Type B pancreatic cell (in vitro differentiated cells): ENCODE data around the gene RRBP1. TPM values are rescaled to one million over a fixed set of nuclear protein-coding genes. Genes with fewer than 3 reads are reported as not detected.
A peak's percentile ranks its signal among the peaks of the same experiment; 100 is the strongest.

Experiments
- DNase-seq: peaks from one replicate; pipeline ENCODE4 v3.0.0; 2021; ENCODE audit warnings: mixed read lengths; ENCODE audit not compliant: unreplicated experiment; ENCODE audit errors: extremely low spot score
- H3K27ac Mint-ChIP-seq: 2 replicates; pipeline ENCODE4 v1.8.0; 2021; ENCODE audit warnings: mild to moderate bottlenecking, mixed read lengths
- H3K27me3 Mint-ChIP-seq: 2 replicates; pipeline ENCODE4 v1.8.0; 2021; ENCODE audit warnings: mixed read lengths
- H3K36me3 Mint-ChIP-seq: 2 replicates; pipeline ENCODE4 v1.8.0; 2021; ENCODE audit warnings: mixed read lengths
- H3K4me1 Mint-ChIP-seq: one replicate; pipeline ENCODE4 v1.8.0; 2021; ENCODE audit warnings: mixed read lengths; ENCODE audit not compliant: unreplicated experiment
- H3K4me3 Mint-ChIP-seq: 2 replicates; pipeline ENCODE4 v1.8.0; 2021; ENCODE audit warnings: mild to moderate bottlenecking, mixed read lengths
- H3K9me3 Mint-ChIP-seq: 2 replicates; pipeline ENCODE4 v1.8.0; 2021; ENCODE audit warnings: mixed read lengths
- total RNA-seq: library from RNA; stranded (reverse); gene quantifications from 2 replicates; pipeline ENCODE4 v1.2.1, GENCODE V29; 2021; ENCODE audit warnings: low replicate concordance
- TF ChIP-seq, protein P1 (sequence below): fragments of 200-600 bp; sonication (generic); conservative IDR thresholded peaks from 2 replicates; pipeline ENCODE4 v1.5.0; 2021; ENCODE audit warnings: antibody characterized with exemption, mild to moderate bottlenecking

The RRBP1 gene
- total RNA-seq, 1 donor from 2014 or later: 161 TPM

DNA sequence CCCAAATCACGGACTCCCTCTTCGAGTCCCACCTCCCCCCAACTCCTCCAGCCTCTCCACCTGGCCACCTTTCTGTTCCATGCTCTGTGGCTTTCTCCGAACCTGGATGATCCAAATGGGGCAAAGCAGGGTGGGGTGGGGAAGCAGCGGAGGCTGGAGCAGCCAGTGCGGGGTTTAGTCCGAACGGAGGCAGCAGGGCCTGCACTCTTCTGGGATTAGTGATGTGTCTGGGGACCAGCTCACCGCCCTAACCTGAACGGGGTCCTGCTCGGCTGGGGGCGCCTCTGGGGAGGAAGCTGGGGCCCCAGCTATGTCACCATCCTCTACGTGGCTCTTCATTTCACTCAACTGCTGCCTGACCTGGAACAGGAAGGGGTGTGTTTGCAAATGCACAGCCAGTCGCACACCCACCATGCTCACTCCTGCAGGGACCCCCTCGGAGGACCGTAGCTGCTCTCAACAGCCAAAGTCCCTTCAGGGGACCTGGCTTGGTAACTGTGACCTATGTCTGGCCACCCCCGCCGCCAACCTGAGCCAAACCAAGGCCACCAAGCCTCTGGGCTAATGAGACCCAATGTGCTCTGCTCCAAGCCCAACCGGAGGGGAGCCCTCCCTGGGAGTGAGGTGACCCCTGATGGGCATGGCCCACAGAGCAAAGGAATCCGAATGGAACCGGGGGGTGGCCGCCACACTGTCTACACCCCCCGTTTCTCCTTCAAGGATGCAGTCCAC lies 65.4 kb downstream of the RRBP1 start:
- H3K9me3 Mint-ChIP-seq: no peaks in the 10 kb centered on the region
- no peak overlapping the region for H3K4me3 Mint-ChIP-seq

DNA sequence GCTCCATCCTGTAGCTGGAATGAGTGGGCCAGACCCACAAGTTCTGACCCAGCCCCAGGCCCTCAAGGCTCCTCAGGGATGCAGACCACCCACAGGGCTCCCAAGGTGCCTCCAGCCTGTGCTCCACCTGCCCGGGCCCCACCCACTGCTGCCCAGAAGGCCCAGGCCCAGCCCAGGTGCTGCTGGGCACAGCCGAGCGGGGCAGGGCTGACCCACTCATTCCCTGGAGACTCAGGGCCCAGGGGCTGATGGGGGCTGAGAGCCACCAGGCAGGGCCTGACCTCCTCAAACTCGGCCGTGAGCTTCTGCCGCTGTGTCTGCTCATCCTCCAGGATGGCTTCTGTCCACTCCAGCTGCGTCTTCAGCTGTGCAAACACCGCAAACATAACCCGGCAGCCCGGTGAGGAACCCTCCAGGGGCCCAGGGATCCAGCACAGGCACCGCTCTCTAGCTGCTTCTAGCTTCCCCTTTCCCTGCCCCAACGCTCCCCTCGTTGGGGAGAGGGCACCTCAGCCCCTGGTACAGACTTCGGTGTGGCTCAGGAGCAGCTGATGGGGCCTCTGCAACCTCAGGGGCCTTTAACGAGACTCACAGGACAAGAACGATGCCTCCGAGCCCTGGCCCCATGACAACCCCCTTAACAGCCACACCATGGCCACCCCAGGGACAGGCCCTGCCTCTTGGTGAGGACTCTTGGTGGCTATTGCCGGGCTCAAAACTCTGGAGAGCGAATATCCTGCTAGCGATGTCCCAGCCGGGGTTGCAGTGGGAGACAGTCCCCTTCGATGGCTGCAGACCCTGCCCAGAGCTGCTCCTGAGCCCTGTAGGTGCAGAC lies 66.2 kb downstream of the RRBP1 start:
- peaks cover 9% of the 10 kb centered on the region for H3K4me1 Mint-ChIP-seq
- no peak for DNase-seq
- TF ChIP-seq, protein P1, sequence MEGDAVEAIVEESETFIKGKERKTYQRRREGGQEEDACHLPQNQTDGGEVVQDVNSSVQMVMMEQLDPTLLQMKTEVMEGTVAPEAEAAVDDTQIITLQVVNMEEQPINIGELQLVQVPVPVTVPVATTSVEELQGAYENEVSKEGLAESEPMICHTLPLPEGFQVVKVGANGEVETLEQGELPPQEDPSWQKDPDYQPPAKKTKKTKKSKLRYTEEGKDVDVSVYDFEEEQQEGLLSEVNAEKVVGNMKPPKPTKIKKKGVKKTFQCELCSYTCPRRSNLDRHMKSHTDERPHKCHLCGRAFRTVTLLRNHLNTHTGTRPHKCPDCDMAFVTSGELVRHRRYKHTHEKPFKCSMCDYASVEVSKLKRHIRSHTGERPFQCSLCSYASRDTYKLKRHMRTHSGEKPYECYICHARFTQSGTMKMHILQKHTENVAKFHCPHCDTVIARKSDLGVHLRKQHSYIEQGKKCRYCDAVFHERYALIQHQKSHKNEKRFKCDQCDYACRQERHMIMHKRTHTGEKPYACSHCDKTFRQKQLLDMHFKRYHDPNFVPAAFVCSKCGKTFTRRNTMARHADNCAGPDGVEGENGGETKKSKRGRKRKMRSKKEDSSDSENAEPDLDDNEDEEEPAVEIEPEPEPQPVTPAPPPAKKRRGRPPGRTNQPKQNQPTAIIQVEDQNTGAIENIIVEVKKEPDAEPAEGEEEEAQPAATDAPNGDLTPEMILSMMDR: no peak
- no peaks in the 10 kb centered on the region for H3K27me3 Mint-ChIP-seq
- H3K9me3 Mint-ChIP-seq: no peaks in the 10 kb centered on the region
- no peak overlapping the region for H3K27ac Mint-ChIP-seq
- H3K4me3 Mint-ChIP-seq: no peak overlapping the region
- peaks cover 6% of the 10 kb centered on the region for H3K36me3 Mint-ChIP-seq

More for the DNA sequence above, 65.4 kb downstream of the RRBP1 start:
- Mint-ChIP-seq H3K36me3 (peaks cover 6% of the 10 kb centered on the region), H3K27ac (peak overlapping the region; percentile 9), H3K4me1 (peaks cover 9% of the 10 kb centered on the region), H3K27me3 (no peaks in the 10 kb centered on the region)
- TF ChIP-seq, protein P1: no peak
- peak; percentile 54 for DNase-seq

DNA sequence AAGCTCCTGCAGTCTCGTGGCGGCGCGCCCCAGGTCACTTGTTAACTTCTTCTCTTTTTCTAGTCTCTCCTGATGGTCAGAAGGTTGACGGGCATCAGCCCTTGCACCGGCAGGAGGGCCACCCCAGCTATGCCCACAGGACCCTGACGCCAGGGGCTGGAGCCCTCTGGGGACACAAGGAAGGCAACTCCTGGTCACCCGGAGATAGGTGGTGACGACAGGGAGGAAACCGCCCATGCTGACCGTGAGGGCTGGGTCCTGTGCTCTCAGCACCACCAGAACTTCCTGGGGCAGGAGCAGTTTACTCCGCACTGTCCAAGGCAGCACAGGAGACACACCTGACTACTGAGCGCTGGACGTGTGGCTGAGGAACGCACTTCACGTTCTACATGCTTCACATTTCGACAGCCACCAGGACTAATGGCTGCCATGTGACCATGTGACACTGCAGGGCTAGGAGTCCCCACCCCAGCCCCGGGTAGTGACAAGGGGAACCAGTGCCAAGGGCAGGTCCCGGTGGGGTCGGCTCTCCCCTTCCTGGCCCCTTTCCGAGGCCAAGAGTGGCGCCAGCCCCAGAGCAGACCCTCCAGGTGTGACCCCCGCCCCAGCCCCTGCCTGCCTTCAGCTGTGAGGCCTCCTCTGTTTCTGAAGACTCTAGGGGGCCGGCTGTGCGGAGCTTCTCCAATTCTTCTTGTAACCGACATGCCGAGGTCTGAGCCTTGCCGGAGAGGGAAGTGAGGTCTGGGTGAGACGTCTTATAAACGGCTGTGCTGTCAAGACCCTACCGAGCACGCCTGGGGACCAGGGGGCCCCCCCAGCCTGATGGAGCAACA lies 67.0 kb downstream of the RRBP1 start:
- H3K27me3 Mint-ChIP-seq: no peaks in the 10 kb centered on the region
- TF ChIP-seq, protein P1: no peak
- H3K9me3 Mint-ChIP-seq: no peaks in the 10 kb centered on the region
- H3K36me3 Mint-ChIP-seq: peaks cover 6% of the 10 kb centered on the region
- H3K27ac Mint-ChIP-seq: peak overlapping the region; percentile 50
- H3K4me3 Mint-ChIP-seq: no peak overlapping the region
- H3K4me1 Mint-ChIP-seq: peaks cover 9% of the 10 kb centered on the region
- no peak for DNase-seq

DNA sequence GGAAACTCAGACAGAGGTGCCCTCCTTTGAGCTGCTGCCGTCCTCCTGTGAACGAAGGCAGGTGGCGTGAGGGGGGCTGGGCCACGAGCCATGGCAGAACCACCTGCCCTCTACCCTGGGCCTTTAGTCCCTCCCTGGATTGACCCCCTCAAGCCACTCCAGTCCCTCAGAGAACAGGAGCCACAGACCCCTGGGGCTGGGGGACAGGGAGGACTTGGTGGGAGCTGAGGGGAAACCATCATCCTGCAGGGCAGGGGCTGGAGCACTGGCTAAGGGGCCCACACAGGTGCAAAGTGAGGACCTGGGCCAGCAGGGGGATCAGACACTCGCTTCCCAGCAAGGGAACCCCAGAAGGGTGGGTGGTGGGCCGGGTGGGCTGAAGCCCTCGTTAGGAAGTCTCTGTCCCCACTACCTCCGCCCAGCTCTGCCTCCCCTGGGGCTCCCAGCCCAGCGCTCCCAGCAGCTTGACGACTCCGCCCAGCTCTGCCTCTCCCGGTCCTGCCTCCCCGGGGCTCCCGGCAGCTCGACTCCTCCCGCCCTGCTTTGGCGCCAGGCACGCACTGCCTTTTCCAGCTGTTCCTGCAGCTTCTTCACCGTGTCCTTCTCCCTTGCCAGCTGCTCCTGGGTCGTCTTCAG lies 67.7 kb downstream of the RRBP1 start:
- H3K4me1 Mint-ChIP-seq: peaks cover 9% of the 10 kb centered on the region
- DNase-seq: peak; percentile 69
- H3K4me3 Mint-ChIP-seq: peak overlapping the region; percentile 46
- H3K27ac Mint-ChIP-seq: peak overlapping the region; percentile 79
- peaks cover 9% of the 10 kb centered on the region for H3K36me3 Mint-ChIP-seq
- H3K9me3 Mint-ChIP-seq: no peaks in the 10 kb centered on the region
- no peaks in the 10 kb centered on the region for H3K27me3 Mint-ChIP-seq
- TF ChIP-seq, protein P1: no peak
